GM12878 (cell line): Measurements from ENCODE around the gene SYPL1. TPM values are rescaled to one million over a fixed set of nuclear protein-coding genes. Genes with fewer than 3 reads are reported as not detected.

ENCODE experiments used
- BCL11A ChIP-seq: IDR thresholded peaks from 2 replicates; pipeline ENCODE4 v1.6.1; 2011; ENCODE audit warnings: low read depth, low read length
- BCLAF1 ChIP-seq: fragments of 450-650 bp; IDR thresholded peaks from 2 replicates; pipeline ENCODE4 v1.6.1; 2017; ENCODE audit warnings: antibody characterized with exemption, mild to moderate bottlenecking, moderate library complexity
- EGR1 ChIP-seq, 2 experiments: IDR thresholded peaks; 1 replicate in 1 of 2; 2 replicates in 1 of 2; pipeline ENCODE4 v1.6.1; 2011 to 2012; ENCODE audit warnings: low read depth in 2 of 2, low read length in 2 of 2, borderline replicate concordance in 1 of 2, mild to moderate bottlenecking in 1 of 2, moderate library complexity in 1 of 2
- FOXM1 ChIP-seq: IDR thresholded peaks from 2 replicates; pipeline ENCODE4 v1.6.1; 2012; ENCODE audit warnings: low read depth, mild to moderate bottlenecking, inconsistent platforms, low read length, moderate library complexity
- HDGF ChIP-seq: fragments of 450-650 bp; IDR thresholded peaks from 2 replicates; pipeline ENCODE4 v1.6.1; 2016; ENCODE audit warnings: antibody characterized with exemption
- IKZF2 ChIP-seq, 2 experiments: fragments of 450-650 bp; IDR thresholded peaks; 2 replicates each; pipeline ENCODE4 v1.6.1; 2017; ENCODE audit warnings: mild to moderate bottlenecking in 2 of 2, moderate library complexity in 2 of 2
- IRF5 ChIP-seq: fragments of 450-650 bp; IDR thresholded peaks from 2 replicates; pipeline ENCODE4 v1.6.1; 2017; ENCODE audit warnings: borderline replicate concordance
- MLLT1 ChIP-seq: fragments of 450-650 bp; IDR thresholded peaks from 2 replicates; pipeline ENCODE4 v1.6.1; 2016; ENCODE audit warnings: mild to moderate bottlenecking
- MYC ChIP-seq: IDR thresholded peaks from 2 replicates; pipeline ENCODE4 v1.6.1; 2011; ENCODE audit warnings: mild to moderate bottlenecking, low read length, moderate library complexity, inconsistent platforms; ENCODE audit not compliant: insufficient read depth, insufficient replicate concordance, insufficient read length, severe bottlenecking
- NFYB ChIP-seq: IDR thresholded peaks from 2 replicates; pipeline ENCODE4 v1.6.1; 2011; ENCODE audit warnings: low read depth, mild to moderate bottlenecking, low read length, improper control_type of control experiment, moderate library complexity; ENCODE audit not compliant: insufficient read depth
- NR2C1 ChIP-seq: fragments of 450-650 bp; IDR thresholded peaks from 2 replicates; pipeline ENCODE4 v1.6.1; 2017; ENCODE audit warnings: antibody characterized with exemption, mild to moderate bottlenecking, moderate library complexity
- POLR2A ChIP-seq: IDR thresholded peaks from 2 replicates; pipeline ENCODE4 v1.6.1; 2011; ENCODE audit warnings: low read depth, mild to moderate bottlenecking, low read length
- RAD21 ChIP-seq: IDR thresholded peaks from 2 replicates; pipeline ENCODE4 v1.6.1; 2011; ENCODE audit warnings: mild to moderate bottlenecking, low read depth, low read length, moderate library complexity; ENCODE audit not compliant: insufficient read depth
- RBBP5 ChIP-seq: fragments of 200-600 bp; sonication (generic); conservative IDR thresholded peaks from 2 replicates; pipeline ENCODE4 v1.6.1; 2016
- SMARCA5 ChIP-seq: fragments of 450-650 bp; IDR thresholded peaks from 2 replicates; pipeline ENCODE4 v1.6.1; 2017; ENCODE audit warnings: mild to moderate bottlenecking
- SPI1 ChIP-seq: IDR thresholded peaks from 2 replicates; pipeline ENCODE4 v1.6.1; 2011; ENCODE audit warnings: low read depth, mild to moderate bottlenecking, low read length, moderate library complexity, borderline replicate concordance; ENCODE audit not compliant: insufficient read depth
- SUZ12 ChIP-seq: fragments of 200-600 bp; sonication (generic); IDR thresholded peaks from one replicate; pipeline ENCODE4 v1.6.1; 2018; ENCODE audit warnings: antibody characterized with exemption, mild to moderate bottlenecking; ENCODE audit not compliant: unreplicated experiment
- TCF3 ChIP-seq: IDR thresholded peaks from 2 replicates; pipeline ENCODE4 v1.6.1; 2012; ENCODE audit warnings: low read depth, mild to moderate bottlenecking, low read length, borderline replicate concordance; ENCODE audit not compliant: insufficient read depth
- ZNF207 ChIP-seq: fragments of 450-650 bp; IDR thresholded peaks from 2 replicates; pipeline ENCODE4 v1.6.1; 2014; ENCODE audit warnings: antibody characterized with exemption, mild to moderate bottlenecking, borderline replicate concordance
- ZNF622 ChIP-seq: fragments of 450-650 bp; IDR thresholded peaks from 2 replicates; pipeline ENCODE4 v1.6.1; 2017; ENCODE audit warnings: mild to moderate bottlenecking, inconsistent platforms
- polyA plus RNA-seq, 11 experiments: library from polyadenylated mRNA; depleted of rRNA in 4 of 11; unstranded in 6 of 11; stranded (reverse) in 5 of 11; fragments of >200 nt; fragmentation: Nextera tagmentation in 4 of 11; fragmentation: Illumina TruSeq in 1 of 11; extraction: Ambion mirVana in 4 of 11; extraction: Trizol in 1 of 11; gene quantifications; 1 replicate in 1 of 11; 2 replicates in 10 of 11; pipeline versions ENCODE4 v1.2.1 to v1.2.3, GENCODE V29; 2011 to 2016; ENCODE audit warnings: inconsistent platforms in 2 of 11, missing spikeins in 2 of 11, low read depth in 1 of 11
- total RNA-seq, 4 experiments: library from RNA; depleted of rRNA in 3 of 4; stranded (reverse); fragments of >200 nt in 3 of 4; fragmentation: Illumina TruSeq in 1 of 4; extraction: Trizol in 1 of 4; gene quantifications; 2 replicates each; pipeline versions ENCODE4 v1.2.1 to v1.2.3, GENCODE V29; 2013 to 2021
- TF ChIP-seq, protein P1 (sequence below): fragments of 450-650 bp; IDR thresholded peaks from 2 replicates; pipeline ENCODE4 v1.6.1; 2017; ENCODE audit warnings: mild to moderate bottlenecking, low read depth, inconsistent platforms; ENCODE audit not compliant: poor library complexity, severe bottlenecking

Gene SYPL1
- total and polyA plus RNA-seq, 10 of the 15 experiments (the other 5 are each of a cell fraction or from before 2014, with no cell fraction given), result 34.5 to 177 (median 87.3) TPM

DNA sequence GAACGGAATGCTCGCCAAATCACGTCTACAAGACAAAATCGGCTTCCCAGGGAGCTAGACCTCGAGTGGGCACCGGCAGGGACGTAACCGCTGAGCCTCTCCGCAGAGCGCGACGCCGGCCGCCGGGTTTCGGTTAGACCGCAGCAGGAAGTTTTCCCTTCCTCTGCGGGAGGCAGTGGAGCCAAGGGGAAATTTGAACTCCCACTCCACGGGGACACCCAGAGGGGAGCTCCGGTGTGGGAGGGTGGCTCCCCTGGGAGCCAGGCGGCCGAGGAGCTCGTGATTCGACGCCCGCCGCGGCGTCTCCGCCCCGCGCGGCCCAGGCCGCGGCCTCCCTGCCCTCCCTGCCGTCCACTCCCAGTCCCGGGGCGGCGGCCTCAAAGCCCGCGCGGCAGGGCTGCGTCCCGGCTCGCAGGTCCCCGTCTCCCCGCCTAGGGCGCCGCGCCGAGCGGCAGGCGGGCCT lies 426 bp downstream of the SYPL1 start (continued):
- TF ChIP-seq POLR2A (no peak), IRF5 (peak; percentile 73), SPI1 (no peak), BCLAF1 (0 out of 2 replicates have a peak, but pooled peaks have one; percentile 32), ZNF207 (no peak), RAD21 (no peak), FOXM1 (0 out of 2 replicates have a peak, but pooled peaks have one; percentile 17), MYC (no peak), EGR1 (IDR thresholded peaks at IDR 0.05; ENCODE audit: borderline replicate concordance in 1 of 2, low read depth in 2 of 2, low read length in 2 of 2) (peak in 1 of 2 experiments; percentile 80; a peak in 1 of 3 replicates), ZNF622 (no peak; the same call in 1 of the 2 replicates), HDGF (no peak), SUZ12 (no peak), NR2C1 (0 out of 2 replicates have a peak, but pooled peaks have one; percentile 21), MLLT1 (peak; percentile 58; the same call in 1 of the 2 replicates), SMARCA5 (peak; percentile 96), BCL11A (peak; percentile 40), IKZF2 (IDR thresholded peaks at IDR 0.05) (peak; percentile 98 to 99), NFYB (no peak), RBBP5 (no peak), TCF3 (no peak)
- TF ChIP-seq, protein P1, sequence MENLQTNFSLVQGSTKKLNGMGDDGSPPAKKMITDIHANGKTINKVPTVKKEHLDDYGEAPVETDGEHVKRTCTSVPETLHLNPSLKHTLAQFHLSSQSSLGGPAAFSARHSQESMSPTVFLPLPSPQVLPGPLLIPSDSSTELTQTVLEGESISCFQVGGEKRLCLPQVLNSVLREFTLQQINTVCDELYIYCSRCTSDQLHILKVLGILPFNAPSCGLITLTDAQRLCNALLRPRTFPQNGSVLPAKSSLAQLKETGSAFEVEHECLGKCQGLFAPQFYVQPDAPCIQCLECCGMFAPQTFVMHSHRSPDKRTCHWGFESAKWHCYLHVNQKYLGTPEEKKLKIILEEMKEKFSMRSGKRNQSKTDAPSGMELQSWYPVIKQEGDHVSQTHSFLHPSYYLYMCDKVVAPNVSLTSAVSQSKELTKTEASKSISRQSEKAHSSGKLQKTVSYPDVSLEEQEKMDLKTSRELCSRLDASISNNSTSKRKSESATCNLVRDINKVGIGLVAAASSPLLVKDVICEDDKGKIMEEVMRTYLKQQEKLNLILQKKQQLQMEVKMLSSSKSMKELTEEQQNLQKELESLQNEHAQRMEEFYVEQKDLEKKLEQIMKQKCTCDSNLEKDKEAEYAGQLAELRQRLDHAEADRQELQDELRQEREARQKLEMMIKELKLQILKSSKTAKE, result peak; percentile 55
